ENCODE data around the gene ADARB1. TPM values are rescaled to one million over a fixed set of nuclear protein-coding genes. Genes with fewer than 3 reads are reported as not detected.

Gene ADARB1
- total and polyA plus RNA-seq, 2 experiments from 2014 or later = 4.8 to 14.8 TPM

- Mint-ChIP-seq H3K27me3 (ENCODE audit: insufficient read depth, low read depth, poor library complexity) (peaks cover 5% of the 10 kb centered on the region), H3K27ac (no peak overlapping the region), H3K4me3 (no peak overlapping the region), H3K9me3 (no peaks in the 10 kb centered on the region), H3K36me3 (ENCODE audit: low read depth) (peaks cover 6% of the 10 kb centered on the region; the same call in 2 of the 3 replicates), H3K4me1 (peaks cover 3% of the 10 kb centered on the region; the same call in 2 of the 3 replicates)
- H3K9me2 ChIP-seq (ENCODE audit: insufficient read depth) = peaks cover 11% of the 10 kb centered on the region; the same call in 1 of the 2 replicates
- no peaks in the 10 kb centered on the region for H3K4me1 ChIP-seq (ENCODE audit: insufficient read depth)
- no peaks in the 10 kb centered on the region; the same call in 1 of the 2 replicates for H3K36me3 ChIP-seq (ENCODE audit: insufficient read depth)
- H3K27ac ChIP-seq (ENCODE audit: low read depth) = no peak overlapping the region
- H4K20me1 ChIP-seq (replicated peaks; ENCODE audit: insufficient read depth) = no peaks in the 10 kb centered on the region
- H3K4me2 ChIP-seq = no peak overlapping the region
- no peaks in the 10 kb centered on the region for H3F3A ChIP-seq (replicated peaks; ENCODE audit: low read depth)
- no peak overlapping the region for H2AFZ ChIP-seq
- no peak for DNase-seq (ENCODE audit: low spot score)
- H3K4me3 ChIP-seq = no peak overlapping the region
- no peak for ATAC-seq
- TF ChIP-seq EZH2phosphoT487 (IDR thresholded peaks at IDR 0.05; ENCODE audit: unreplicated experiment) = no peak
- no peak for TF ChIP-seq CREB1 (CRISPR knock-in tag; IDR thresholded peaks at IDR 0.05; ENCODE audit: low read depth)
- TF ChIP-seq JUNB (IDR thresholded peaks at IDR 0.05; ENCODE audit: unreplicated experiment) = no peak
- TF ChIP-seq ZNF331 (CRISPR knock-in tag; IDR thresholded peaks at IDR 0.05; ENCODE audit: low read depth) = no peak
- TF ChIP-seq REST (IDR thresholded peaks at IDR 0.05; ENCODE audit: unreplicated experiment) = no peak
- no peak for TF ChIP-seq POLR2AphosphoS5 (IDR thresholded peaks at IDR 0.05; ENCODE audit: low read depth)
- no peak for TF ChIP-seq ZNF462 (CRISPR knock-in tag; IDR thresholded peaks at IDR 0.05)
- no peak for TF ChIP-seq EZH2 (IDR thresholded peaks at IDR 0.05; ENCODE audit: low read depth, unreplicated experiment)
- no peak for TF ChIP-seq STAT1 (IDR thresholded peaks at IDR 0.05; ENCODE audit: unreplicated experiment)
- TF ChIP-seq ETS1 (IDR thresholded peaks at IDR 0.05) = no peak
- no peak for TF ChIP-seq ZNF114 (CRISPR knock-in tag; IDR thresholded peaks at IDR 0.05)
- TF ChIP-seq NANOG (IDR thresholded peaks at IDR 0.05; ENCODE audit: borderline replicate concordance) = no peak
- no peak for TF ChIP-seq CTCF (conservative IDR thresholded peaks at IDR 0.05; ENCODE audit: low read depth in 2 of 2)
- H3K27me3 ChIP-seq (ENCODE audit: insufficient read depth) = no peaks in the 10 kb centered on the region
- no peaks in the 10 kb centered on the region for H3K79me2 ChIP-seq (replicated peaks; ENCODE audit: insufficient read depth)
Observed at GRCh38 chr21:45175326-45176095, 101.1 kb downstream of the ADARB1 start.
